HFFc6 (cell line): ENCODE measurements around the gene CNN3. TPM values are rescaled to one million over a fixed set of nuclear protein-coding genes. Genes with fewer than 3 reads are reported as not detected.

ENCODE experiments used
- DNase-seq: peaks from one replicate; pipeline ENCODE4 v3.0.0-alpha.2; 2018
- H3K27ac Mint-ChIP-seq: 2 replicates; pipeline ENCODE4 v1.8.0; 2020; ENCODE audit warnings: mild to moderate bottlenecking, mixed read lengths
- H3K27me3 Mint-ChIP-seq: 2 replicates; pipeline ENCODE4 v1.8.0; 2021; ENCODE audit warnings: mild to moderate bottlenecking, moderate library complexity, mixed read lengths; ENCODE audit not compliant: insufficient read depth
- H3K36me3 Mint-ChIP-seq: 2 replicates; pipeline ENCODE4 v1.8.0; 2021; ENCODE audit warnings: low read depth, mixed read lengths
- H3K4me1 Mint-ChIP-seq: 2 replicates; pipeline ENCODE4 v1.8.0; 2020; ENCODE audit warnings: low read depth, mixed read lengths
- H3K4me3 Mint-ChIP-seq: 2 replicates; pipeline ENCODE4 v1.8.0; 2020; ENCODE audit warnings: mild to moderate bottlenecking, moderate library complexity, mixed read lengths
- H3K9me3 Mint-ChIP-seq: 2 replicates; pipeline ENCODE4 v1.8.0; 2020; ENCODE audit warnings: mild to moderate bottlenecking, mixed read lengths
- total RNA-seq, 6 experiments: library from RNA; stranded (reverse); fragmentation: NEBNext Ultra II Directional; extraction: Animal tissue kit (Norgen Biotek cat#: 25700); gene quantifications; 2 replicates in 1 of 6; 3 replicates in 5 of 6; pipeline ENCODE4 v1.2.3, GENCODE V29; 2021
- TF ChIP-seq, protein P1 (sequence below): fragments of 200-600 bp; sonication (generic); IDR thresholded peaks from 2 replicates; pipeline ENCODE4 v1.5.0; 2021; ENCODE audit warnings: antibody characterized with exemption, mild to moderate bottlenecking

CNN3 gene
- total RNA-seq, 6 experiments from 2014 or later, result 210 to 253 (median 232) TPM

DNA sequence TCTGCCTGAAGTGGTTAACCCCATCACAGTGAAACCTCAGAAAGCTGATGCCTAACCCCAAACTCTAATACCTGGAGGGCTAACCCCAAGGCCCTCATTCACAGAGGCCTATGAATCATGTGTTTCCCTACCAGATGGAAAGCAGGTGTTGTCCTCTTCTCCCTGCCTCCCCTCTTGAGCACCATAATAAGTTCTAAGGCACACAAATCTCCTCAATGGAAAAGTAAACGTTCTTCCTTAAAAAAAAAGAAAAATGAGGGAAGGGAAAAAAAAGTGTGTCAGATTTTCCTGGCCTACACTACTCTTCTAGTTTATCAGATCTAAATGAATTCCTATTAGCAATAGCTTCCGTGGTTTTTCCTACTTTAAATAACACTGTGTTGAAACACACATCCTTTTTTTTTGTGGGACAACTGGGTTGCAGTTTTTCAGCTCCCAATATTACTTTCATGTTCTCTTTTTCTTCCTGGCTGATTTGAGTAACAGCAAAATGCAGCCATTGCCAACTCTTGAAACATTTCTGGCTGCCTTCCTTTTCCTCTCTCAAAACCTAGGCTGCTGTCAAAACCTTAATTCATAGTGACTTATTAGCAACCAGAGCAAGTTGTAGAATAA, 63.5 kb downstream of the CNN3 start:
- no peaks in the 10 kb centered on the region for H3K9me3 Mint-ChIP-seq
- TF ChIP-seq, protein P1, sequence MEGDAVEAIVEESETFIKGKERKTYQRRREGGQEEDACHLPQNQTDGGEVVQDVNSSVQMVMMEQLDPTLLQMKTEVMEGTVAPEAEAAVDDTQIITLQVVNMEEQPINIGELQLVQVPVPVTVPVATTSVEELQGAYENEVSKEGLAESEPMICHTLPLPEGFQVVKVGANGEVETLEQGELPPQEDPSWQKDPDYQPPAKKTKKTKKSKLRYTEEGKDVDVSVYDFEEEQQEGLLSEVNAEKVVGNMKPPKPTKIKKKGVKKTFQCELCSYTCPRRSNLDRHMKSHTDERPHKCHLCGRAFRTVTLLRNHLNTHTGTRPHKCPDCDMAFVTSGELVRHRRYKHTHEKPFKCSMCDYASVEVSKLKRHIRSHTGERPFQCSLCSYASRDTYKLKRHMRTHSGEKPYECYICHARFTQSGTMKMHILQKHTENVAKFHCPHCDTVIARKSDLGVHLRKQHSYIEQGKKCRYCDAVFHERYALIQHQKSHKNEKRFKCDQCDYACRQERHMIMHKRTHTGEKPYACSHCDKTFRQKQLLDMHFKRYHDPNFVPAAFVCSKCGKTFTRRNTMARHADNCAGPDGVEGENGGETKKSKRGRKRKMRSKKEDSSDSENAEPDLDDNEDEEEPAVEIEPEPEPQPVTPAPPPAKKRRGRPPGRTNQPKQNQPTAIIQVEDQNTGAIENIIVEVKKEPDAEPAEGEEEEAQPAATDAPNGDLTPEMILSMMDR, result no peak
- no peaks in the 10 kb centered on the region; the same call in 1 of the 2 replicates for H3K27me3 Mint-ChIP-seq
- no peaks in the 10 kb centered on the region for H3K36me3 Mint-ChIP-seq
- H3K4me1 Mint-ChIP-seq, result peaks cover 67% of the 10 kb centered on the region
- peak overlapping the region; percentile 83 for H3K4me3 Mint-ChIP-seq
- DNase-seq, result peak; percentile 57
- H3K27ac Mint-ChIP-seq, result peak overlapping the region; percentile 97

DNA sequence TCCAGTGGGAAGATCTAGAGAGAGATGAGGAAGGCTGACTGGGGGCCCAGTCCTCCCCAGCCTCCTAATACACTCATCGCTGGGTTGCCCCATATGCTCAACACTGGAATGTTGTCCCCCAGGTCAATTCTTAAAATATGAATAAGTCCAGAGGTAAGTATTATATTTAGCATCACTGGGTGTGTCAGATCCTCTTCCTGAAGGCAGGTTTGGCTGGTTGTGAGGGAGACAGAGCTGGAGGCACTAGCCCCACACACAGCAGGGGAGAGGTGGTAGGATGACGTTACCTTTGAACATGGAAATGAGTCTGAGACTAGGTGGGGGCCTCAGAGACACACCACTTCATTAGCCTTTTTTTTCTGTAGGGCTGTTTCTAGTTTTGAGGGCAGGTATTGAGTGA, 64.2 kb downstream of the CNN3 start:
- Mint-ChIP-seq H3K36me3 (no peaks in the 10 kb centered on the region), H3K27me3 (no peaks in the 10 kb centered on the region; the same call in 1 of the 2 replicates), H3K4me3 (no peak overlapping the region), H3K4me1 (peaks cover 70% of the 10 kb centered on the region), H3K27ac (peak overlapping the region; percentile 97), H3K9me3 (no peaks in the 10 kb centered on the region)
- TF ChIP-seq, protein P1, result no peak
- no peak for DNase-seq

DNA sequence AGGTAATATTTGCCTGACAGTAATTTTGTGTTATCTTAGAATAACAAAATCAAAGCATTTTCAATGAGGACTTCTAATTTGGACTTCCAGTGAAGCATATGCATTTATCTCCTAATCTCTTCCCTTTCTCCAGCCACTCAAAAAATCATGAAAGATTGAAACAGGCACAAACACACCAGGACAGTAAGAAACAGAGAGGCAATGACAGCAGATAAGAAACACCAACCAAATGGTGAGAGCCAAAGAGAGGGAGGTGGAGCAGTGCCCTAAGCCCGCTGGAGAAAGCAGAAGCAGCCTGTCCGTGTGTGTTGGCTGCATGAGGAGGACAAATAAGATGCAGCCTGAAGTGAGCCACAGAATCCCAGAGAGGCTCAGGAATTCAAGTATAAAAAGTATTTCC, 67.7 kb downstream of the CNN3 start:
- TF ChIP-seq, protein P1, result no peak
- Mint-ChIP-seq H3K9me3 (no peaks in the 10 kb centered on the region), H3K4me1 (peaks cover 37% of the 10 kb centered on the region), H3K27me3 (no peaks in the 10 kb centered on the region; the same call in 1 of the 2 replicates), H3K4me3 (no peak overlapping the region), H3K36me3 (no peaks in the 10 kb centered on the region), H3K27ac (no peak overlapping the region)
- no peak for DNase-seq

DNA sequence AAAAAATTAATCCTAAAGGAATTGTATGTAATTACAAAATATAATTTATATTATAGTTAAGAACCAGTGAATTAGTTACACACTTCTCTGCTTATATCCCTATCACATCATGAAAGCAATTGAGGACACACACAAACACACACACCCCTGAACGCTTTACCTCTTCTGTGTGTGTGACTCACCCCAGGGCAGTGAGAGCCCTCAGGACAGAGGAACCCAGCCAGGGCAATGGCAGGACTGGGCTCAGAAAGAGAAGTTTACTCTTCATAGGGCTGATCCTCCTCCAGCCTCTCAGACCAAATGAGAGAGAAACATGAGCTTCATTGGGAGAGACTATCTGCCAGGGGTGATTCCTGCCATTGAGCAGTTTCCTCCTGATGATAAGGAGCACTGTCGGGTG, 68.6 kb downstream of the CNN3 start:
- H3K4me1 Mint-ChIP-seq, result peaks cover 28% of the 10 kb centered on the region
- TF ChIP-seq, protein P1, result no peak
- DNase-seq, result peak; percentile 48
- no peak overlapping the region for H3K4me3 Mint-ChIP-seq
- no peaks in the 10 kb centered on the region; the same call in 1 of the 2 replicates for H3K27me3 Mint-ChIP-seq
- no peak overlapping the region for H3K27ac Mint-ChIP-seq
- no peaks in the 10 kb centered on the region for H3K36me3 Mint-ChIP-seq
- H3K9me3 Mint-ChIP-seq, result no peaks in the 10 kb centered on the region

DNA sequence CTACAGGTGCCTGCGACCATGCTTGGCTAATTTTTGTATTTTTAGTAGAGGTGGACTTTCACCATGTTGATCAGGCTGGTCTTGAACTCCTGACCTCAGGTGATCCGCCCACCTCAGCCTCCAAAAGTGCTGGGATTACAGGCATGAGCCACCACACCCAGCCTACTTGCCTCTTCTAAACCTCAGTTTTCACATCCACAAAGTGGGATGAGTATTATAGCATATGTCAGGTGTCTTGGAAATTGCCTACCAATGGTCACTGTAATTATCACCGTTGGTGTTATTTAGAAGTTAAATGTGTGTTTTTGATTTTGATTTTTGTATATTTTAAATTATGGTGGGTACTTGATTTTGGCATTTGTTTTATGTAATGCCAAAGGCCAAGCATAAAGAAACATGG, 70.0 kb downstream of the CNN3 start:
- Mint-ChIP-seq H3K27me3 (no peaks in the 10 kb centered on the region), H3K4me3 (no peak overlapping the region), H3K36me3 (no peaks in the 10 kb centered on the region), H3K9me3 (no peaks in the 10 kb centered on the region), H3K27ac (no peak overlapping the region), H3K4me1 (peaks cover 14% of the 10 kb centered on the region; the same call in 1 of the 2 replicates)
- TF ChIP-seq, protein P1, result no peak
- no peak for DNase-seq
